A673 (cell line): ENCODE data around the gene TLCD3B. TPM values are rescaled to one million over a fixed set of nuclear protein-coding genes. Genes with fewer than 3 reads are reported as not detected.

ENCODE experiments used
- BruUV-seq: library from RNA; stranded (reverse); fragments of 400-500 nt; replicated peaks from 2 replicates; lab custom pipeline; 2021; lab: Mats Ljungman, UMichigan
- CTCF ChIA-PET: fragments of 300-600 bp; sonication (Branson Sonifier 250); formaldehyde crosslinking; loops from one replicate; lab custom pipeline; 2022; ENCODE audit warnings: antibody characterized with exemption; lab: Charles Lee
- POLR2A ChIA-PET: fragments of 300-600 bp; sonication (Branson Sonifier 250); formaldehyde crosslinking; loops from one replicate; lab custom pipeline; 2022; ENCODE audit warnings: antibody characterized with exemption; ENCODE audit not compliant: low non-redundant PET; lab: Charles Lee
- DNase-seq: peaks from one replicate; pipeline ENCODE4 v3.0.0-alpha.2; 2015; ENCODE audit warnings: low spot score
- H3K27ac ChIP-seq: fragments of 200-600 bp; sonication (generic); 2 replicates; pipeline ENCODE4 v1.5.1; 2016; ENCODE audit warnings: mixed run types, low read depth, mild to moderate bottlenecking, mixed read lengths, antibody characterized with exemption, low read length; ENCODE audit not compliant: poor library complexity, severe bottlenecking
- H3K27me3 ChIP-seq: fragments of 200-600 bp; sonication (generic); replicated peaks from 2 replicates; pipeline ENCODE4 v1.6.1; 2017; ENCODE audit warnings: mixed run types, low read depth, mild to moderate bottlenecking, mixed read lengths, antibody characterized with exemption, low read length; ENCODE audit not compliant: insufficient read depth, poor library complexity
- H3K36me3 ChIP-seq: fragments of 200-600 bp; sonication (generic); 2 replicates; pipeline ENCODE4 v1.6.1; 2016; ENCODE audit warnings: mixed run types, mild to moderate bottlenecking, mixed read lengths, antibody characterized with exemption, low read length; ENCODE audit not compliant: insufficient read depth, poor library complexity, severe bottlenecking
- H3K4me1 ChIP-seq: fragments of 200-600 bp; sonication (generic); 2 replicates; pipeline ENCODE4 v1.6.1; 2017; ENCODE audit warnings: mixed run types, mild to moderate bottlenecking, mixed read lengths, antibody characterized with exemption, low read length; ENCODE audit not compliant: insufficient read depth, poor library complexity, severe bottlenecking
- H3K4me3 ChIP-seq: fragments of 200-600 bp; sonication (generic); 2 replicates; pipeline ENCODE4 v1.5.1; 2016; ENCODE audit warnings: low read depth, mixed run types, mild to moderate bottlenecking, mixed read lengths, low read length; ENCODE audit not compliant: poor library complexity, severe bottlenecking
- H3K9me3 ChIP-seq: fragments of 200-600 bp; sonication (generic); 2 replicates; pipeline ENCODE4 v1.6.1; 2016; ENCODE audit warnings: mixed run types, low read depth, mild to moderate bottlenecking, mixed read lengths, antibody characterized with exemption, low read length; ENCODE audit not compliant: poor library complexity, severe bottlenecking
- CTCF ChIP-seq: fragments of 300-800, 200-600 bp; sonication (generic); conservative IDR thresholded peaks from 2 replicates; pipeline ENCODE4 v1.5.1; 2017; ENCODE audit warnings: low read depth, mild to moderate bottlenecking, antibody characterized with exemption, low read length, moderate library complexity, mixed read lengths
- EZH2 ChIP-seq: fragments of 200-600 bp; sonication (generic); IDR thresholded peaks from 2 replicates; pipeline ENCODE4 v1.6.1; 2017; ENCODE audit warnings: borderline replicate concordance, low read depth, mild to moderate bottlenecking, mixed read lengths, antibody characterized with exemption, low read length; ENCODE audit not compliant: poor library complexity, severe bottlenecking
- intact Hi-C: fragments of 100-400 bp; cut with micrococcal nuclease; formaldehyde crosslinking; loops from one replicate; pipeline ENCODE4 v1.10.0; 2022; ENCODE audit not compliant: unreplicated experiment
- total RNA-seq: library from RNA; stranded (reverse); gene quantifications from 2 replicates; pipeline ENCODE4 v1.2.3, GENCODE V29; 2021

The TLCD3B gene
- total RNA-seq, 1 experiment from 2014 or later, result 1.9 TPM

GRCh38 chr16:30033270-30033669 lies 2.2 kb upstream of the TLCD3B start:
- no peak for DNase-seq
- no peak overlapping the region for H3K27ac ChIP-seq
- intact Hi-C loops, result no loop called here
- POLR2A ChIA-PET, result no interaction called here
- H3K9me3 ChIP-seq, result no peaks in the 10 kb centered on the region
- TF ChIP-seq EZH2 (no peak), CTCF (no peak)
- H3K4me3 ChIP-seq, result no peak overlapping the region
- no TSS peak for BruUV-seq
- CTCF ChIA-PET, result interaction anchor here (0.8 kb wide), 1 partner anchor 10 kb away, joined by 4 read pairs; no protein-coding TSS in a partner anchor
- H3K4me1 ChIP-seq, result no peaks in the 10 kb centered on the region
- no peaks in the 10 kb centered on the region for H3K36me3 ChIP-seq
- H3K27me3 ChIP-seq, result no peaks in the 10 kb centered on the region

GRCh38 chr16:30032083-30032819 lies 1.2 kb upstream of the TLCD3B start:
- BruUV-seq, result no TSS peak
- H3K4me3 ChIP-seq, result no peak overlapping the region
- H3K27ac ChIP-seq, result no peak overlapping the region
- no peaks in the 10 kb centered on the region for H3K4me1 ChIP-seq
- no peak for TF ChIP-seq EZH2
- peak; percentile 94 for TF ChIP-seq CTCF
- ChIA-PET POLR2A (interaction anchor here (0.9 kb wide), 1 partner anchor 225 kb away, joined by 17 read pairs; no protein-coding TSS in a partner anchor), CTCF (interaction anchor here (0.5 to 1.5 kb wide), 7 partner anchors 9 to 341 kb away, joined by 3 to 11 read pairs (median 4); a partner anchor contains a TSS)
- DNase-seq, result peak; percentile 85
- H3K9me3 ChIP-seq, result no peaks in the 10 kb centered on the region
- no peaks in the 10 kb centered on the region for H3K36me3 ChIP-seq
- no peaks in the 10 kb centered on the region for H3K27me3 ChIP-seq
- intact Hi-C loops, result no loop called here

DNA sequence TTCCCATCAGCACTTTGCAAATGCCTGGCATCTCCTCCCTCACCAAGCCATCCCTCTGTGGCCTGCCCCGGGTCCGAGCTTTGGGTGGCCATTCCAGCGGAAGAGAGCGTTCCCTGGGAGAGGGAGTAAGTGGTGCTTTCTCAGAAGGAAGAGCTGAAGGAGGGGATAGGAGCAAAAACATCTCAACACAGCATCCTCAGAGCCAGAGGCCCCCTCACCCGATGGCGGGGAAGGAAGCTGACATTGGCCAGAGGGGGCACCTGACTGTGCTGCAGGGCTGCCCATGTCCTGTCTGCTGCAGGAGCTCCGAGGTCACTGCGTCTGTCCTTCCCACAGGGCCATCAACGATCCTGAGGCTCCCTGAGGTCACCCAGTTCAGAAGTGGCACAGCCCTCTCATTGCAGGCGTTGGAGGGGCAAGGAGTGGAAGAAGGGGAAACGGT lies 427 bp upstream of the TLCD3B start:
- POLR2A ChIA-PET, result no interaction called here
- no peaks in the 10 kb centered on the region for H3K27me3 ChIP-seq
- TF ChIP-seq CTCF (no peak), EZH2 (no peak)
- peak overlapping the region; percentile 39 for H3K4me3 ChIP-seq
- CTCF ChIA-PET, result interaction anchor here (1.1 to 1.5 kb wide), 2 partner anchors 21 to 331 kb away, joined by 3 to 11 read pairs; a partner anchor contains a TSS
- no peaks in the 10 kb centered on the region for H3K4me1 ChIP-seq
- no peak for DNase-seq
- H3K36me3 ChIP-seq, result no peaks in the 10 kb centered on the region
- no TSS peak for BruUV-seq
- H3K9me3 ChIP-seq, result no peaks in the 10 kb centered on the region
- H3K27ac ChIP-seq, result no peak overlapping the region
- intact Hi-C loops, result no loop called here
